ENCODE data around the gene EFNA5. TPM values are rescaled to one million over a fixed set of nuclear protein-coding genes. Genes with fewer than 3 reads are reported as not detected.

Gene EFNA5
- total RNA-seq, 2 experiments from 2014 or later, result not detected

GRCh38 chr5:107517185-107518033 is 153.3 kb downstream of the EFNA5 start:
- POLR2A ChIA-PET, result no interaction called here
- DNase-seq, result no peak
- CTCF ChIA-PET, result no interaction called here
- H3K4me1 Mint-ChIP-seq, result no peaks in the 10 kb centered on the region
- H3K27me3 Mint-ChIP-seq, result no peaks in the 10 kb centered on the region
- H3K36me3 Mint-ChIP-seq (ENCODE audit: low read depth), result no peaks in the 10 kb centered on the region
- no peak overlapping the region for H3K27ac Mint-ChIP-seq
- no peaks in the 10 kb centered on the region for H3K9me3 Mint-ChIP-seq
- no peak overlapping the region for H3K4me3 Mint-ChIP-seq

GRCh38 chr5:107516452-107517184 is 154.1 kb downstream of the EFNA5 start:
- POLR2A ChIA-PET, result no interaction called here
- Mint-ChIP-seq H3K9me3 (no peaks in the 10 kb centered on the region), H3K27me3 (no peaks in the 10 kb centered on the region), H3K4me3 (no peak overlapping the region), H3K4me1 (no peaks in the 10 kb centered on the region), H3K27ac (no peak overlapping the region), H3K36me3 (ENCODE audit: low read depth) (no peaks in the 10 kb centered on the region)
- CTCF ChIA-PET, result no interaction called here
- DNase-seq, result no peak

GRCh38 chr5:107515521-107516080 is 155.1 kb downstream of the EFNA5 start:
- Mint-ChIP-seq H3K36me3 (ENCODE audit: low read depth) (no peaks in the 10 kb centered on the region), H3K4me1 (no peaks in the 10 kb centered on the region), H3K9me3 (no peaks in the 10 kb centered on the region), H3K27me3 (no peaks in the 10 kb centered on the region), H3K4me3 (no peak overlapping the region), H3K27ac (no peak overlapping the region)
- DNase-seq, result no peak
- ChIA-PET POLR2A (no interaction called here), CTCF (no interaction called here)

- H3K9me3 Mint-ChIP-seq, result no peaks in the 10 kb centered on the region
- POLR2A ChIA-PET, result no interaction called here
- CTCF ChIA-PET, result interaction anchor here (1.0 kb wide), 1 partner anchor 10 kb away, joined by 3 read pairs; no protein-coding TSS in a partner anchor
- H3K36me3 Mint-ChIP-seq (ENCODE audit: low read depth), result no peaks in the 10 kb centered on the region
- no peak for DNase-seq
- no peaks in the 10 kb centered on the region for H3K27me3 Mint-ChIP-seq
- no peaks in the 10 kb centered on the region for H3K4me1 Mint-ChIP-seq
- no peak overlapping the region for H3K4me3 Mint-ChIP-seq
- no peak overlapping the region for H3K27ac Mint-ChIP-seq
Observed at GRCh38 chr5:107514305-107514704, 156.4 kb downstream of the EFNA5 start.

GRCh38 chr5:107513337-107514085 is 157.2 kb downstream of the EFNA5 start:
- Mint-ChIP-seq H3K27me3 (no peaks in the 10 kb centered on the region), H3K4me1 (no peaks in the 10 kb centered on the region), H3K36me3 (ENCODE audit: low read depth) (no peaks in the 10 kb centered on the region), H3K27ac (no peak overlapping the region), H3K9me3 (no peaks in the 10 kb centered on the region), H3K4me3 (no peak overlapping the region)
- ChIA-PET CTCF (interaction anchor here (1.0 kb wide), 1 partner anchor 9 kb away, joined by 3 read pairs; no protein-coding TSS in a partner anchor), POLR2A (no interaction called here)
- DNase-seq, result no peak

GRCh38 chr5:107512029-107512428 is 158.7 kb downstream of the EFNA5 start:
- CTCF ChIA-PET, result no interaction called here

GRCh38 chr5:107510125-107510524 is 160.6 kb downstream of the EFNA5 start:
- no peaks in the 10 kb centered on the region for H3K9me3 Mint-ChIP-seq
- no peaks in the 10 kb centered on the region for H3K36me3 Mint-ChIP-seq (ENCODE audit: low read depth)
- peaks cover 12% of the 10 kb centered on the region for H3K27me3 Mint-ChIP-seq
- ChIA-PET CTCF (no interaction called here), POLR2A (no interaction called here)
- no peaks in the 10 kb centered on the region for H3K4me1 Mint-ChIP-seq
- no peak overlapping the region for H3K4me3 Mint-ChIP-seq
- no peak for DNase-seq
- H3K27ac Mint-ChIP-seq, result no peak overlapping the region

More at GRCh38 chr5:107512029-107512428, 158.7 kb downstream of the EFNA5 start:
- no peak for DNase-seq
- Mint-ChIP-seq H3K4me3 (no peak overlapping the region), H3K36me3 (ENCODE audit: low read depth) (no peaks in the 10 kb centered on the region), H3K4me1 (no peaks in the 10 kb centered on the region), H3K9me3 (no peaks in the 10 kb centered on the region), H3K27ac (no peak overlapping the region), H3K27me3 (no peaks in the 10 kb centered on the region)
- POLR2A ChIA-PET, result no interaction called here

- peaks cover 13% of the 10 kb centered on the region for H3K27me3 Mint-ChIP-seq
- no peaks in the 10 kb centered on the region for H3K4me1 Mint-ChIP-seq
- ChIA-PET POLR2A (no interaction called here), CTCF (no interaction called here)
- no peaks in the 10 kb centered on the region for H3K36me3 Mint-ChIP-seq (ENCODE audit: low read depth)
- H3K4me3 Mint-ChIP-seq, result no peak overlapping the region
- no peak overlapping the region for H3K27ac Mint-ChIP-seq
- H3K9me3 Mint-ChIP-seq, result no peaks in the 10 kb centered on the region
- DNase-seq, result no peak
Observed at GRCh38 chr5:107508097-107508496, 162.6 kb downstream of the EFNA5 start.

GRCh38 chr5:107505763-107506534 is 164.8 kb downstream of the EFNA5 start:
- H3K9me3 Mint-ChIP-seq, result peaks cover 2% of the 10 kb centered on the region
- no peaks in the 10 kb centered on the region for H3K36me3 Mint-ChIP-seq (ENCODE audit: low read depth)
- H3K27me3 Mint-ChIP-seq, result peaks cover 21% of the 10 kb centered on the region
- no peak overlapping the region for H3K4me3 Mint-ChIP-seq
- CTCF ChIA-PET, result interaction anchor here (0.6 kb wide), 1 partner anchor 264 kb away, joined by 5 read pairs; no protein-coding TSS in a partner anchor
- POLR2A ChIA-PET, result no interaction called here
- DNase-seq, result no peak
- peaks cover 12% of the 10 kb centered on the region for H3K4me1 Mint-ChIP-seq
- H3K27ac Mint-ChIP-seq, result no peak overlapping the region

GRCh38 chr5:107504424-107504823 is 166.3 kb downstream of the EFNA5 start:
- DNase-seq, result no peak
- Mint-ChIP-seq H3K4me1 (peaks cover 12% of the 10 kb centered on the region), H3K27me3 (peaks cover 21% of the 10 kb centered on the region), H3K27ac (no peak overlapping the region), H3K9me3 (peaks cover 2% of the 10 kb centered on the region), H3K36me3 (ENCODE audit: low read depth) (no peaks in the 10 kb centered on the region), H3K4me3 (no peak overlapping the region)
- ChIA-PET POLR2A (interaction anchor here (0.5 kb wide), 1 partner anchor 116 kb away, joined by 4 read pairs; no protein-coding TSS in a partner anchor), CTCF (interaction anchor here (1.1 to 1.4 kb wide), 2 partner anchors 10 to 68 kb away, joined by 3 to 4 read pairs; no protein-coding TSS in a partner anchor)

GRCh38 chr5:107502676-107503060 is 168.1 kb downstream of the EFNA5 start:
- H3K4me3 Mint-ChIP-seq, result no peak overlapping the region
- CTCF ChIA-PET, result interaction anchor here (1.4 kb wide), 1 partner anchor 70 kb away, joined by 4 read pairs; no protein-coding TSS in a partner anchor
- peaks cover 2% of the 10 kb centered on the region for H3K9me3 Mint-ChIP-seq

More at GRCh38 chr5:107502676-107503060, 168.1 kb downstream of the EFNA5 start:
- peaks cover 12% of the 10 kb centered on the region for H3K4me1 Mint-ChIP-seq
- no peak overlapping the region for H3K27ac Mint-ChIP-seq
- peaks cover 21% of the 10 kb centered on the region for H3K27me3 Mint-ChIP-seq
- POLR2A ChIA-PET, result interaction anchor here (0.9 kb wide), 1 partner anchor 26 kb away, joined by 3 read pairs; no protein-coding TSS in a partner anchor
- no peaks in the 10 kb centered on the region for H3K36me3 Mint-ChIP-seq (ENCODE audit: low read depth)
- DNase-seq, result no peak
